Parathyroid adenoma (tissue), 2 donors: ENCODE data around the gene TRMU.

Source experiments
- H2AFZ ChIP-seq: fragments of 300-600 bp; sonication (generic); one replicate; pipeline ENCODE4 v1.7.0; 2017; ENCODE audit warnings: antibody characterized with exemption, mild to moderate bottlenecking
- H3K27ac ChIP-seq: fragments of 300-600 bp; sonication (generic); one replicate; pipeline ENCODE4 v1.7.0; 2017
- H3K27me3 ChIP-seq: fragments of 300-600 bp; sonication (generic); one replicate; pipeline ENCODE4 v1.7.0; 2017; ENCODE audit warnings: low read length; ENCODE audit not compliant: control insufficient read depth, insufficient read depth
- H3K36me3 ChIP-seq: fragments of 300-600 bp; sonication (generic); one replicate; pipeline ENCODE4 v1.7.0; 2017; ENCODE audit warnings: low read length; ENCODE audit not compliant: control insufficient read depth, insufficient read depth
- H3K4me1 ChIP-seq: fragments of 300-600 bp; sonication (generic); one replicate; pipeline ENCODE4 v1.7.0; 2017; ENCODE audit warnings: control low read depth
- H3K4me2 ChIP-seq: fragments of 300-600 bp; sonication (generic); one replicate; pipeline ENCODE4 v1.7.0; 2017; ENCODE audit warnings: low read length
- H3K4me3 ChIP-seq: fragments of 300-600 bp; sonication (generic); one replicate; pipeline ENCODE4 v1.7.0; 2017; ENCODE audit warnings: low read depth, low read length
- H3K79me2 ChIP-seq: fragments of 300-600 bp; sonication (generic); one replicate; pipeline ENCODE4 v1.7.0; 2017; ENCODE audit warnings: control low read depth
- H3K9ac ChIP-seq: fragments of 300-600 bp; sonication (generic); one replicate; pipeline ENCODE4 v1.7.0; 2017; ENCODE audit warnings: mild to moderate bottlenecking
- H3K9me3 ChIP-seq: fragments of 300-600 bp; sonication (generic); one replicate; pipeline ENCODE4 v1.7.0; 2017; ENCODE audit warnings: low read length; ENCODE audit not compliant: control insufficient read depth
- CTCF ChIP-seq: fragments of 300-600 bp; sonication (generic); IDR thresholded peaks from one replicate; pipeline ENCODE4 v1.7.0; 2017; ENCODE audit warnings: antibody characterized with exemption, mild to moderate bottlenecking
- donor health status: primary hyperparathyroidism.

The TRMU gene

GRCh38 chr22:46319319-46319718 lies 16.2 kb upstream of the TRMU start:
- no peaks in the 10 kb centered on the region for H3K79me2 ChIP-seq
- H3K9me3 ChIP-seq = no peaks in the 10 kb centered on the region
- no peaks in the 10 kb centered on the region for H3K36me3 ChIP-seq
- no peak for TF ChIP-seq CTCF
- no peak overlapping the region for H3K4me3 ChIP-seq
- H3K4me1 ChIP-seq = no peaks in the 10 kb centered on the region
- no peak overlapping the region for H3K4me2 ChIP-seq
- no peaks in the 10 kb centered on the region for H3K27me3 ChIP-seq
- no peak overlapping the region for H3K9ac ChIP-seq
- no peak overlapping the region for H2AFZ ChIP-seq
- H3K27ac ChIP-seq = no peak overlapping the region

GRCh38 chr22:46320166-46320710 lies 15.3 kb upstream of the TRMU start:
- Histone ChIP-seq H3K36me3 (no peaks in the 10 kb centered on the region), H3K27me3 (no peaks in the 10 kb centered on the region), H3K4me3 (no peak overlapping the region), H3K9ac (no peak overlapping the region), H2AFZ (no peak overlapping the region), H3K4me2 (no peak overlapping the region), H3K79me2 (no peaks in the 10 kb centered on the region), H3K4me1 (no peaks in the 10 kb centered on the region), H3K27ac (no peak overlapping the region), H3K9me3 (no peaks in the 10 kb centered on the region)
- TF ChIP-seq CTCF = no peak

- Histone ChIP-seq H3K36me3 (no peaks in the 10 kb centered on the region), H3K27ac (no peak overlapping the region), H3K9ac (no peak overlapping the region), H3K4me3 (no peak overlapping the region), H3K4me2 (no peak overlapping the region), H3K79me2 (no peaks in the 10 kb centered on the region), H3K27me3 (no peaks in the 10 kb centered on the region), H2AFZ (no peak overlapping the region), H3K9me3 (no peaks in the 10 kb centered on the region), H3K4me1 (no peaks in the 10 kb centered on the region)
- TF ChIP-seq CTCF = no peak
Measured at GRCh38 chr22:46320716-46321386, 14.7 kb upstream of the TRMU start.

GRCh38 chr22:46322711-46323110 lies 12.8 kb upstream of the TRMU start:
- H3K9ac ChIP-seq = no peak overlapping the region
- no peaks in the 10 kb centered on the region for H3K79me2 ChIP-seq
- TF ChIP-seq CTCF = no peak
- no peak overlapping the region for H3K4me3 ChIP-seq
- no peak overlapping the region for H2AFZ ChIP-seq
- no peaks in the 10 kb centered on the region for H3K9me3 ChIP-seq
- no peak overlapping the region for H3K27ac ChIP-seq
- no peaks in the 10 kb centered on the region for H3K36me3 ChIP-seq
- H3K27me3 ChIP-seq = no peaks in the 10 kb centered on the region
- H3K4me1 ChIP-seq = no peaks in the 10 kb centered on the region
- no peak overlapping the region for H3K4me2 ChIP-seq

- TF ChIP-seq CTCF = no peak
- Histone ChIP-seq H3K36me3 (no peaks in the 10 kb centered on the region), H2AFZ (no peak overlapping the region), H3K4me1 (no peaks in the 10 kb centered on the region), H3K27me3 (no peaks in the 10 kb centered on the region), H3K4me2 (no peak overlapping the region), H3K9me3 (no peaks in the 10 kb centered on the region), H3K27ac (no peak overlapping the region), H3K4me3 (no peak overlapping the region), H3K79me2 (no peaks in the 10 kb centered on the region), H3K9ac (no peak overlapping the region)
Measured at GRCh38 chr22:46323162-46323561, 12.4 kb upstream of the TRMU start.
